ENCODE measurements around the gene ACSL6.

Gene ACSL6

GRCh38 chr5:131997026-131997726, 14.3 kb downstream of the ACSL6 start:
- Histone ChIP-seq H4K20me1 (ENCODE audit: insufficient read depth, low read length, poor library complexity, severe bottlenecking) (no peaks in the 10 kb centered on the region), H3K27me3 (ENCODE audit: insufficient read depth, low read length, poor library complexity, severe bottlenecking) (no peaks in the 10 kb centered on the region), H3K36me3 (ENCODE audit: insufficient read depth, low read length) (no peaks in the 10 kb centered on the region), H3K4me2 (ENCODE audit: low read depth, low read length, poor library complexity, severe bottlenecking) (peak overlapping the region; percentile 91), H3K79me2 (ENCODE audit: insufficient read depth, low read length) (peaks cover 8% of the 10 kb centered on the region; the same call in 1 of the 2 replicates), H3K4me1 (ENCODE audit: insufficient read depth, low read length, poor library complexity, severe bottlenecking) (peaks cover 70% of the 10 kb centered on the region), H2AFZ (ENCODE audit: low read length) (no peak overlapping the region), H3K9me2 (replicated peaks; ENCODE audit: low read depth, low read length) (no peaks in the 10 kb centered on the region), H3F3A (ENCODE audit: low read depth) (peaks cover 9% of the 10 kb centered on the region; the same call in 1 of the 2 replicates), H3K9ac (ENCODE audit: low read depth, low read length, poor library complexity, severe bottlenecking) (peak overlapping the region; percentile 88), H3K9me3 (ENCODE audit: insufficient read depth, low read depth, low read length) (no peaks in the 10 kb centered on the region), H3K4me3 (ENCODE audit: low read length, poor library complexity, severe bottlenecking) (peak overlapping the region; percentile 78)
- no peak for TF ChIP-seq EZH2phosphoT487 (IDR thresholded peaks at IDR 0.05; ENCODE audit: borderline replicate concordance)
- TF ChIP-seq, protein P1, sequence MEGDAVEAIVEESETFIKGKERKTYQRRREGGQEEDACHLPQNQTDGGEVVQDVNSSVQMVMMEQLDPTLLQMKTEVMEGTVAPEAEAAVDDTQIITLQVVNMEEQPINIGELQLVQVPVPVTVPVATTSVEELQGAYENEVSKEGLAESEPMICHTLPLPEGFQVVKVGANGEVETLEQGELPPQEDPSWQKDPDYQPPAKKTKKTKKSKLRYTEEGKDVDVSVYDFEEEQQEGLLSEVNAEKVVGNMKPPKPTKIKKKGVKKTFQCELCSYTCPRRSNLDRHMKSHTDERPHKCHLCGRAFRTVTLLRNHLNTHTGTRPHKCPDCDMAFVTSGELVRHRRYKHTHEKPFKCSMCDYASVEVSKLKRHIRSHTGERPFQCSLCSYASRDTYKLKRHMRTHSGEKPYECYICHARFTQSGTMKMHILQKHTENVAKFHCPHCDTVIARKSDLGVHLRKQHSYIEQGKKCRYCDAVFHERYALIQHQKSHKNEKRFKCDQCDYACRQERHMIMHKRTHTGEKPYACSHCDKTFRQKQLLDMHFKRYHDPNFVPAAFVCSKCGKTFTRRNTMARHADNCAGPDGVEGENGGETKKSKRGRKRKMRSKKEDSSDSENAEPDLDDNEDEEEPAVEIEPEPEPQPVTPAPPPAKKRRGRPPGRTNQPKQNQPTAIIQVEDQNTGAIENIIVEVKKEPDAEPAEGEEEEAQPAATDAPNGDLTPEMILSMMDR (conservative IDR thresholded peaks at IDR 0.05; ENCODE audit: low read length), result no peak

DNA sequence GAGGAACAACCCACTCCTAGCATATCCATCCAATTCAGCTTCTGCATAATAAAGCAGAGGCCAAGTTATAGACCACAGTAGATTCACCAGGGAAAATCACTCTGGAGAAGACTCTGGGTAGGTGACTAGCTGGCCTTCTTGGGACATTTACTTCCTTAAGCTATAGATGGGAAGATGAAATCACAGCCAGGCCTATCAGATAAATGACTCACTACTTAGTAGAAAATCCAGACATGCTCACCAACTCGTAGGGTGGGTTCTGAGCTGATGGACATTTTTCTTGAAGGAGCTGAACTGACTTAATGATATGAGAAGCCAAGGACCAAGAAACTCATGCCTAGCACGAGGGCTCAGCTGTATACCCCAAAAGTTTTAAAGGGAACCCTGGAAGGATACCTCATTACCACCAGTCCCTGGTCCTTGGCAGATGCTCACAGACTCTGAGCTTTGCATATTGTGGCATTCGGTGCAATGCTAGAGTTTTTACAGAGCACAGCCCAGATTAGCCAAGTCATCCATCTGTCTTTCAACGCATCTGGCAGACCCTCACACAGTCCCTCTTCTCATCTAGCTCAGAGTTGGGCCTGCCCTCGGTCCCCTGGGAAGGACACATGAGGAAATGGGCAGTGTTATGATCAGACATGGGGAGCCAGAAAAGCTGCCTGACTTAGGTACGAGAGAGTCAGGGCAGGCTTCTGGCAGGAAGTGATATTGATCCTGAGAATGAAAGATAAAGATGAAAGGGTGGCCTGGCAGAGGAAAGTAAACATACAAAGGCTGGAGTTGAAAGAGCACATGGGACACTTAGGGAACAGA, 15.0 kb downstream of the ACSL6 start:
- Histone ChIP-seq H3K4me2 (ENCODE audit: low read depth, low read length, poor library complexity, severe bottlenecking) (peak overlapping the region; percentile 91), H3K4me3 (ENCODE audit: low read length, poor library complexity, severe bottlenecking) (peak overlapping the region; percentile 78), H3K4me1 (ENCODE audit: insufficient read depth, low read length, poor library complexity, severe bottlenecking) (peaks cover 62% of the 10 kb centered on the region), H3K9me3 (ENCODE audit: insufficient read depth, low read depth, low read length) (no peaks in the 10 kb centered on the region), H3K36me3 (ENCODE audit: insufficient read depth, low read length) (no peaks in the 10 kb centered on the region), H4K20me1 (ENCODE audit: insufficient read depth, low read length, poor library complexity, severe bottlenecking) (no peaks in the 10 kb centered on the region), H3K9ac (ENCODE audit: low read depth, low read length, poor library complexity, severe bottlenecking) (peak overlapping the region; percentile 50), H3F3A (ENCODE audit: low read depth) (peaks cover 9% of the 10 kb centered on the region; the same call in 1 of the 2 replicates), H3K9me2 (replicated peaks; ENCODE audit: low read depth, low read length) (no peaks in the 10 kb centered on the region), H3K79me2 (ENCODE audit: insufficient read depth, low read length) (peaks cover 8% of the 10 kb centered on the region; the same call in 1 of the 2 replicates), H3K27me3 (ENCODE audit: insufficient read depth, low read length, poor library complexity, severe bottlenecking) (no peaks in the 10 kb centered on the region), H2AFZ (ENCODE audit: low read length) (no peak overlapping the region)
- TF ChIP-seq EZH2phosphoT487 (IDR thresholded peaks at IDR 0.05; ENCODE audit: borderline replicate concordance), result no peak

GRCh38 chr5:131994533-131995226, 16.8 kb downstream of the ACSL6 start:
- peak overlapping the region; percentile 91 for H3K4me2 ChIP-seq (ENCODE audit: low read depth, low read length, poor library complexity, severe bottlenecking)
- no peak overlapping the region for H2AFZ ChIP-seq (ENCODE audit: low read length)
- H3K4me3 ChIP-seq (ENCODE audit: low read length, poor library complexity, severe bottlenecking), result no peak overlapping the region
- H3K79me2 ChIP-seq (ENCODE audit: insufficient read depth, low read length), result peaks cover 8% of the 10 kb centered on the region; the same call in 1 of the 2 replicates
- no peak overlapping the region for H3K9ac ChIP-seq (ENCODE audit: low read depth, low read length, poor library complexity, severe bottlenecking)
- H3K9me2 ChIP-seq (replicated peaks; ENCODE audit: low read depth, low read length), result no peaks in the 10 kb centered on the region
- no peaks in the 10 kb centered on the region for H3K36me3 ChIP-seq (ENCODE audit: insufficient read depth, low read length)
- H3K9me3 ChIP-seq (ENCODE audit: insufficient read depth, low read depth, low read length), result no peaks in the 10 kb centered on the region
- no peak for TF ChIP-seq EZH2phosphoT487 (IDR thresholded peaks at IDR 0.05; ENCODE audit: borderline replicate concordance)
- TF ChIP-seq, protein P1 (conservative IDR thresholded peaks at IDR 0.05; ENCODE audit: low read length), result no peak
- peaks cover 3% of the 10 kb centered on the region; the same call in 1 of the 2 replicates for H3F3A ChIP-seq (ENCODE audit: low read depth)
- no peaks in the 10 kb centered on the region for H3K27me3 ChIP-seq (ENCODE audit: insufficient read depth, low read length, poor library complexity, severe bottlenecking)
- no peaks in the 10 kb centered on the region for H4K20me1 ChIP-seq (ENCODE audit: insufficient read depth, low read length, poor library complexity, severe bottlenecking)
- peaks cover 47% of the 10 kb centered on the region for H3K4me1 ChIP-seq (ENCODE audit: insufficient read depth, low read length, poor library complexity, severe bottlenecking)

Measured in Loucy (cell line).